Measurements from ENCODE around the gene XRCC5.

GRCh38 chr2:216229277-216229914, 120.2 kb downstream of the XRCC5 start:
- TF ChIP-seq TSHZ2 (CRISPR knock-in tag; IDR thresholded peaks at IDR 0.05) = no peak
- no peak for TF ChIP-seq ZNF70 (CRISPR knock-in tag; IDR thresholded peaks at IDR 0.05)
- TF ChIP-seq SNAI2 (CRISPR knock-in tag; IDR thresholded peaks at IDR 0.05) = no peak
- TF ChIP-seq PATZ1 (CRISPR knock-in tag; IDR thresholded peaks at IDR 0.05; ENCODE audit: borderline replicate concordance) = no peak
- no peak for TF ChIP-seq ARNTL (CRISPR knock-in tag; IDR thresholded peaks at IDR 0.05; ENCODE audit: borderline replicate concordance, low read depth)
- TF ChIP-seq BACH2 (CRISPR knock-in tag; IDR thresholded peaks at IDR 0.05; ENCODE audit: borderline replicate concordance) = no peak
- TF ChIP-seq POU6F1 (CRISPR knock-in tag; IDR thresholded peaks at IDR 0.05; ENCODE audit: borderline replicate concordance, low read depth) = no peak
- no peak for TF ChIP-seq ZFP30 (CRISPR knock-in tag; IDR thresholded peaks at IDR 0.05)
- no peak for TF ChIP-seq CREB5 (CRISPR knock-in tag; IDR thresholded peaks at IDR 0.05; ENCODE audit: low read depth)
